GM19240 (cell line): ENCODE data around the gene NAP1L4.

Source experiments
- DNase-seq: peaks from one replicate; pipeline ENCODE4 v3.0.0; 2011; ENCODE audit warnings: low spot score; ENCODE audit not compliant: insufficient read length

NAP1L4 gene

GRCh38 chr11:2963761-2964160, 28.4 kb downstream of the NAP1L4 start:
- no peak for DNase-seq

- DNase-seq: no peak
Measured at GRCh38 chr11:2963112-2963754, 28.9 kb downstream of the NAP1L4 start.

GRCh38 chr11:2961080-2961479, 31.0 kb downstream of the NAP1L4 start:
- no peak for DNase-seq

- no peak for DNase-seq
Measured at GRCh38 chr11:2960139-2960538, 32.0 kb downstream of the NAP1L4 start.

GRCh38 chr11:2958251-2958650, 33.9 kb downstream of the NAP1L4 start:
- DNase-seq: no peak

GRCh38 chr11:2955906-2956476, 36.1 kb downstream of the NAP1L4 start:
- no peak for DNase-seq

GRCh38 chr11:2954263-2954662, 37.9 kb downstream of the NAP1L4 start:
- no peak for DNase-seq

GRCh38 chr11:2952290-2952689, 39.8 kb downstream of the NAP1L4 start:
- no peak for DNase-seq

GRCh38 chr11:2951231-2952110, 40.7 kb downstream of the NAP1L4 start:
- no peak for DNase-seq

- no peak for DNase-seq
Measured at GRCh38 chr11:2950825-2951224, 41.3 kb downstream of the NAP1L4 start.

- no peak for DNase-seq
Measured at GRCh38 chr11:2949920-2950319, 42.2 kb downstream of the NAP1L4 start.

GRCh38 chr11:2947744-2948143, 44.4 kb downstream of the NAP1L4 start:
- DNase-seq: no peak

- no peak for DNase-seq
Measured at GRCh38 chr11:2945757-2946287, 46.3 kb downstream of the NAP1L4 start.

- no peak for DNase-seq
Measured at GRCh38 chr11:2945031-2945756, 46.9 kb downstream of the NAP1L4 start.

GRCh38 chr11:2944530-2944929, 47.6 kb downstream of the NAP1L4 start:
- DNase-seq: no peak

GRCh38 chr11:2943711-2944118, 48.4 kb downstream of the NAP1L4 start:
- no peak for DNase-seq

GRCh38 chr11:2942872-2943710, 49.0 kb downstream of the NAP1L4 start:
- no peak for DNase-seq

GRCh38 chr11:2942447-2942846, 49.7 kb downstream of the NAP1L4 start:
- DNase-seq: no peak

GRCh38 chr11:2940921-2941821, 51.0 kb downstream of the NAP1L4 start:
- DNase-seq: no peak
